NCI-H82 treated with DMSO at 0.1 percent for 48 hours (cell line): ENCODE measurements around the gene COL23A1.

Experiments used
- DNase-seq: peaks from one replicate; lab custom pipeline; 2025; ENCODE audit not compliant: unreplicated experiment; lab: John Stamatoyannopoulos, UW

Gene COL23A1

GRCh38 chr5:178403956-178404600 lies 186.1 kb downstream of the COL23A1 start:
- no peak for DNase-seq

GRCh38 chr5:178403351-178403750 lies 186.8 kb downstream of the COL23A1 start:
- no peak for DNase-seq

- DNase-seq = no peak
Measured at GRCh38 chr5:178399701-178400095, 190.5 kb downstream of the COL23A1 start.

- no peak for DNase-seq
Measured at GRCh38 chr5:178398901-178399700, 191.1 kb downstream of the COL23A1 start.

GRCh38 chr5:178396796-178397720 lies 193.1 kb downstream of the COL23A1 start:
- peak; percentile 20 for DNase-seq

GRCh38 chr5:178394074-178394473 lies 196.1 kb downstream of the COL23A1 start:
- no peak for DNase-seq

- no peak for DNase-seq
Measured at GRCh38 chr5:178392931-178393394, 197.2 kb downstream of the COL23A1 start.

GRCh38 chr5:178392386-178392785 lies 197.8 kb downstream of the COL23A1 start:
- DNase-seq = no peak

- DNase-seq = no peak
Measured at GRCh38 chr5:178391480-178391879, 198.7 kb downstream of the COL23A1 start.

GRCh38 chr5:178389796-178390195 lies 200.4 kb downstream of the COL23A1 start:
- no peak for DNase-seq

GRCh38 chr5:178389026-178389729 lies 201.0 kb downstream of the COL23A1 start:
- DNase-seq = no peak

GRCh38 chr5:178388386-178389025 lies 201.7 kb downstream of the COL23A1 start:
- no peak for DNase-seq

- no peak for DNase-seq
Measured at GRCh38 chr5:178387856-178388190, 202.4 kb downstream of the COL23A1 start.

- DNase-seq = no peak
Measured at GRCh38 chr5:178387061-178387855, 202.9 kb downstream of the COL23A1 start.

- DNase-seq = no peak
Measured at GRCh38 chr5:178386336-178386931, 203.8 kb downstream of the COL23A1 start.

GRCh38 chr5:178385496-178385890 lies 204.7 kb downstream of the COL23A1 start:
- no peak for DNase-seq

- DNase-seq = no peak
Measured at GRCh38 chr5:178384816-178385495, 205.2 kb downstream of the COL23A1 start.

- DNase-seq = no peak
Measured at GRCh38 chr5:178383919-178384815, 206.0 kb downstream of the COL23A1 start.
